Inferior parietal cortex (tissue), 1 donor: ENCODE data around the gene KRT79.
"Not testable (repeated sequence)": the region's sequence is repeated elsewhere in the genome, so short reads cannot be mapped to it uniquely, and the experiment has no call there.

Experiments
- DNase-seq: peaks from one replicate; pipeline ENCODE4 v3.0.0-alpha.2; 2016; ENCODE audit errors: extremely low spot score

The KRT79 gene

GRCh38 chr12:52833922-52834726, at the start of gene KRT79:
KRT79 (minus strand) TSS chr12:52834311; CDS start chr12:52834260, 51 bp downstream.
- DNase-seq: no peak

- not testable (repeated sequence) for DNase-seq
Measured at GRCh38 chr12:52880499-52880898, 46.4 kb upstream of the KRT79 start.

GRCh38 chr12:52879394-52880351, 45.6 kb upstream of the KRT79 start:
- DNase-seq: peak; percentile 92

GRCh38 chr12:52878507-52879393, 44.6 kb upstream of the KRT79 start:
- no peak for DNase-seq

GRCh38 chr12:52877242-52877641, 43.1 kb upstream of the KRT79 start:
- DNase-seq: no peak

GRCh38 chr12:52876372-52876771, 42.3 kb upstream of the KRT79 start:
- no peak for DNase-seq

- no peak for DNase-seq
Measured at GRCh38 chr12:52874573-52875435, 40.7 kb upstream of the KRT79 start.

GRCh38 chr12:52873832-52874572, 39.9 kb upstream of the KRT79 start:
- DNase-seq: no peak

- no peak for DNase-seq
Measured at GRCh38 chr12:52873513-52873831, 39.4 kb upstream of the KRT79 start.

- DNase-seq: no peak
Measured at GRCh38 chr12:52872644-52873389, 38.7 kb upstream of the KRT79 start.

GRCh38 chr12:52871291-52872039, 37.4 kb upstream of the KRT79 start:
- DNase-seq: no peak

- peak; percentile 64 for DNase-seq
Measured at GRCh38 chr12:52870361-52871290, 36.5 kb upstream of the KRT79 start.

- DNase-seq: no peak
Measured at GRCh38 chr12:52867642-52868041, 33.5 kb upstream of the KRT79 start.

GRCh38 chr12:52867152-52867551, 33.0 kb upstream of the KRT79 start:
- no peak for DNase-seq

GRCh38 chr12:52865090-52865944, 31.2 kb upstream of the KRT79 start:
- DNase-seq: peak; percentile 66

- no peak for DNase-seq
Measured at GRCh38 chr12:52862023-52862422, 27.9 kb upstream of the KRT79 start.

GRCh38 chr12:52861511-52861910, 27.4 kb upstream of the KRT79 start:
- DNase-seq: no peak
